MM.1S (cell line): ENCODE measurements around the gene PUM1.

Experiments
- DNase-seq: peaks from one replicate; pipeline ENCODE4 v3.0.0-alpha.2; 2015
- H2AFZ ChIP-seq: fragments of 300-600 bp; sonication (generic); 2 replicates; pipeline ENCODE4 v1.6.0; 2016; ENCODE audit warnings: antibody characterized with exemption, low read length
- H3F3A ChIP-seq: fragments of 300-600 bp; sonication (generic); 2 replicates; pipeline ENCODE4 v1.6.1; 2016; ENCODE audit warnings: mild to moderate bottlenecking, antibody characterized with exemption, low read length, moderate library complexity, mixed read lengths; ENCODE audit not compliant: insufficient read depth
- H3K27ac ChIP-seq: fragments of 300-600 bp; sonication (generic); 2 replicates; pipeline ENCODE4 v1.5.1; 2016; ENCODE audit warnings: mild to moderate bottlenecking, low read length
- H3K27me3 ChIP-seq: fragments of 300-600 bp; sonication (generic); replicated peaks from 2 replicates; pipeline ENCODE4 v1.6.0; 2016; ENCODE audit warnings: low read length; ENCODE audit not compliant: insufficient read depth
- H3K36me3 ChIP-seq: fragments of 300-600 bp; sonication (generic); replicated peaks from 2 replicates; pipeline ENCODE4 v1.6.1; 2016; ENCODE audit warnings: mild to moderate bottlenecking, low read length, mixed read lengths; ENCODE audit not compliant: insufficient read depth
- H3K4me1 ChIP-seq: fragments of 300-600 bp; sonication (generic); 2 replicates; pipeline ENCODE4 v1.6.1; 2016; ENCODE audit warnings: low read length, mixed read lengths
- H3K4me2 ChIP-seq: fragments of 300-600 bp; sonication (generic); 2 replicates; pipeline ENCODE4 v1.6.0; 2016; ENCODE audit warnings: low read depth, low read length
- H3K4me3 ChIP-seq: fragments of 300-600 bp; sonication (generic); 2 replicates; pipeline ENCODE4 v1.5.1; 2016; ENCODE audit warnings: low read length, mixed read lengths
- H3K79me2 ChIP-seq: fragments of 300-600 bp; sonication (generic); 2 replicates; pipeline ENCODE4 v1.6.1; 2016; ENCODE audit warnings: mixed run types, low read length, mixed read lengths
- H3K9ac ChIP-seq: fragments of 300-600 bp; sonication (generic); 2 replicates; pipeline ENCODE4 v1.6.1; 2016; ENCODE audit warnings: low read length, mixed read lengths
- H3K9me2 ChIP-seq: fragments of 300-600 bp; sonication (generic); replicated peaks from 2 replicates; pipeline ENCODE4 v1.6.1; 2016; ENCODE audit warnings: mild to moderate bottlenecking, low read length, mixed read lengths; ENCODE audit not compliant: insufficient read depth
- H3K9me3 ChIP-seq: fragments of 300-600 bp; sonication (generic); replicated peaks from 2 replicates; pipeline ENCODE4 v1.6.1; 2016; ENCODE audit warnings: mild to moderate bottlenecking, low read length, mixed read lengths; ENCODE audit not compliant: insufficient read depth
- H4K20me1 ChIP-seq: fragments of 300-600 bp; sonication (generic); 2 replicates; pipeline ENCODE4 v1.6.1; 2016; ENCODE audit warnings: mild to moderate bottlenecking, low read length, moderate library complexity, mixed read lengths; ENCODE audit not compliant: insufficient read depth
- EZH2 ChIP-seq: fragments of 300-600 bp; sonication (generic); optimal IDR thresholded peaks from 2 replicates; pipeline ENCODE3; 2017; ENCODE audit warnings: low read depth, mild to moderate bottlenecking, antibody characterized with exemption, low read length, mixed read lengths
- EZH2phosphoT487 ChIP-seq: fragments of 300-600 bp; sonication (generic); IDR thresholded peaks from 2 replicates; pipeline ENCODE4 v1.6.1; 2018; ENCODE audit warnings: antibody characterized with exemption, low read length
- TF ChIP-seq, protein P1 (sequence below): fragments of 300-600 bp; sonication (generic); IDR thresholded peaks from 2 replicates; pipeline ENCODE4 v1.5.1; 2016; ENCODE audit warnings: antibody characterized with exemption, low read length, mixed read lengths

Gene PUM1, protein sequence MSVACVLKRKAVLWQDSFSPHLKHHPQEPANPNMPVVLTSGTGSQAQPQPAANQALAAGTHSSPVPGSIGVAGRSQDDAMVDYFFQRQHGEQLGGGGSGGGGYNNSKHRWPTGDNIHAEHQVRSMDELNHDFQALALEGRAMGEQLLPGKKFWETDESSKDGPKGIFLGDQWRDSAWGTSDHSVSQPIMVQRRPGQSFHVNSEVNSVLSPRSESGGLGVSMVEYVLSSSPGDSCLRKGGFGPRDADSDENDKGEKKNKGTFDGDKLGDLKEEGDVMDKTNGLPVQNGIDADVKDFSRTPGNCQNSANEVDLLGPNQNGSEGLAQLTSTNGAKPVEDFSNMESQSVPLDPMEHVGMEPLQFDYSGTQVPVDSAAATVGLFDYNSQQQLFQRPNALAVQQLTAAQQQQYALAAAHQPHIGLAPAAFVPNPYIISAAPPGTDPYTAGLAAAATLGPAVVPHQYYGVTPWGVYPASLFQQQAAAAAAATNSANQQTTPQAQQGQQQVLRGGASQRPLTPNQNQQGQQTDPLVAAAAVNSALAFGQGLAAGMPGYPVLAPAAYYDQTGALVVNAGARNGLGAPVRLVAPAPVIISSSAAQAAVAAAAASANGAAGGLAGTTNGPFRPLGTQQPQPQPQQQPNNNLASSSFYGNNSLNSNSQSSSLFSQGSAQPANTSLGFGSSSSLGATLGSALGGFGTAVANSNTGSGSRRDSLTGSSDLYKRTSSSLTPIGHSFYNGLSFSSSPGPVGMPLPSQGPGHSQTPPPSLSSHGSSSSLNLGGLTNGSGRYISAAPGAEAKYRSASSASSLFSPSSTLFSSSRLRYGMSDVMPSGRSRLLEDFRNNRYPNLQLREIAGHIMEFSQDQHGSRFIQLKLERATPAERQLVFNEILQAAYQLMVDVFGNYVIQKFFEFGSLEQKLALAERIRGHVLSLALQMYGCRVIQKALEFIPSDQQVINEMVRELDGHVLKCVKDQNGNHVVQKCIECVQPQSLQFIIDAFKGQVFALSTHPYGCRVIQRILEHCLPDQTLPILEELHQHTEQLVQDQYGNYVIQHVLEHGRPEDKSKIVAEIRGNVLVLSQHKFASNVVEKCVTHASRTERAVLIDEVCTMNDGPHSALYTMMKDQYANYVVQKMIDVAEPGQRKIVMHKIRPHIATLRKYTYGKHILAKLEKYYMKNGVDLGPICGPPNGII

DNA sequence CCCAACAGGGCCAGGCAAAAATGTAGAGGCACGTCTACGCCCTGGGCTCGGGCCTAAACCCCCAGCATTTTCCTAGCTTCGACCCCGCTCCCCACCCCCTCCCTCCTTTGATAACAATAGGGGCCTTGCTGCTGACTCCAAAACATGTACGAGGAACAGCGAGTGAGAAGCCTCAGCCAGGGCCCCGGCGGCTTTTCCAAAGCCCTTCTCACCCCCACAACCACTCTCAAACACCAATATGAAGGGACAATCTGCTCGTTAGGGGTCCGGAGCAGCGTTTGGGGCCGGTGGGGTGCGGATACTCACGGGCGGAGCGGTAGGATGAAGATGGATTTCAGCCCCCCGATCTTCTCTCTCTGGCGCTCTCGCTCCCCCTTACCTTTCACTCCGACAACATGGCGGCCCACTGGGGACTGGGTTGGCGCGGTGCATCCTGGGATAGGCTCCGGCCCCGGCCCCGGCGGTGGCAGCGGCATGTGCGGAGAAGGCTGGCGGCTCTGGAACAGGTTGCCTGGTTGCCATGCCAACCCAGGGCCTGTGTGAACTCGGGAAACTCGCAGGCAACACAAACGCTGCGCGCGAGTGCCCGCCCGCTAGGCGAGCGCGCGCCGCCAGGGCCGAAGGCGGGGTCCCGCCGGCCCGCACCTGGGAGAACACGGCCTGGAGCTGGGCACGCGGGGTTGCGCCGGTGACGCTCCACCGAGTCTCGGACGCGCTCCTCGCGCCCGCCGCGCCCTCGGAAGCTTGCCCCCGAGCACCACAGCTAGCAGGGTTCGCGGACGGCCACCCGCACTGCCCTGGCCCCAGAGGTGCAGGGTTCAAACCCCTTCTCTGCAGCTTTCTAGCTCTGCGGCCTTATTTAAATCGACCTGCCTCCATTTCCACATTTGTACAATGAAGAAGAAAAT lies at the start of gene PUM1:
TSS of gene PUM1 (minus strand) at position 408 of the 908 bp plus-strand sequence. CDS start 6,151 bp downstream, outside the sequence.
- Histone ChIP-seq H3K4me3 (peak within 1 kb of the TSS; percentile 98), H3K9ac (peak within 1 kb of the TSS; percentile 100), H3K36me3 (no peaks in the 10 kb centered on the region), H2AFZ (peak within 1 kb of the TSS; percentile 97), H3K9me3 (no peaks in the 10 kb centered on the region), H3K27ac (peak within 1 kb of the TSS; percentile 95), H3K79me2 (peaks cover 50% of the 10 kb centered on the region), H3K27me3 (no peaks in the 10 kb centered on the region), H3K9me2 (no peaks in the 10 kb centered on the region), H3F3A (peaks cover 20% of the 10 kb centered on the region), H4K20me1 (peaks cover 35% of the 10 kb centered on the region), H3K4me1 (peaks cover 8% of the 10 kb centered on the region; the same call in 1 of the 2 replicates), H3K4me2 (peak within 1 kb of the TSS; percentile 98)
- no peak for TF ChIP-seq EZH2phosphoT487
- TF ChIP-seq, protein P1, sequence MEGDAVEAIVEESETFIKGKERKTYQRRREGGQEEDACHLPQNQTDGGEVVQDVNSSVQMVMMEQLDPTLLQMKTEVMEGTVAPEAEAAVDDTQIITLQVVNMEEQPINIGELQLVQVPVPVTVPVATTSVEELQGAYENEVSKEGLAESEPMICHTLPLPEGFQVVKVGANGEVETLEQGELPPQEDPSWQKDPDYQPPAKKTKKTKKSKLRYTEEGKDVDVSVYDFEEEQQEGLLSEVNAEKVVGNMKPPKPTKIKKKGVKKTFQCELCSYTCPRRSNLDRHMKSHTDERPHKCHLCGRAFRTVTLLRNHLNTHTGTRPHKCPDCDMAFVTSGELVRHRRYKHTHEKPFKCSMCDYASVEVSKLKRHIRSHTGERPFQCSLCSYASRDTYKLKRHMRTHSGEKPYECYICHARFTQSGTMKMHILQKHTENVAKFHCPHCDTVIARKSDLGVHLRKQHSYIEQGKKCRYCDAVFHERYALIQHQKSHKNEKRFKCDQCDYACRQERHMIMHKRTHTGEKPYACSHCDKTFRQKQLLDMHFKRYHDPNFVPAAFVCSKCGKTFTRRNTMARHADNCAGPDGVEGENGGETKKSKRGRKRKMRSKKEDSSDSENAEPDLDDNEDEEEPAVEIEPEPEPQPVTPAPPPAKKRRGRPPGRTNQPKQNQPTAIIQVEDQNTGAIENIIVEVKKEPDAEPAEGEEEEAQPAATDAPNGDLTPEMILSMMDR = no peak
- peak; percentile 99 for DNase-seq

DNA sequence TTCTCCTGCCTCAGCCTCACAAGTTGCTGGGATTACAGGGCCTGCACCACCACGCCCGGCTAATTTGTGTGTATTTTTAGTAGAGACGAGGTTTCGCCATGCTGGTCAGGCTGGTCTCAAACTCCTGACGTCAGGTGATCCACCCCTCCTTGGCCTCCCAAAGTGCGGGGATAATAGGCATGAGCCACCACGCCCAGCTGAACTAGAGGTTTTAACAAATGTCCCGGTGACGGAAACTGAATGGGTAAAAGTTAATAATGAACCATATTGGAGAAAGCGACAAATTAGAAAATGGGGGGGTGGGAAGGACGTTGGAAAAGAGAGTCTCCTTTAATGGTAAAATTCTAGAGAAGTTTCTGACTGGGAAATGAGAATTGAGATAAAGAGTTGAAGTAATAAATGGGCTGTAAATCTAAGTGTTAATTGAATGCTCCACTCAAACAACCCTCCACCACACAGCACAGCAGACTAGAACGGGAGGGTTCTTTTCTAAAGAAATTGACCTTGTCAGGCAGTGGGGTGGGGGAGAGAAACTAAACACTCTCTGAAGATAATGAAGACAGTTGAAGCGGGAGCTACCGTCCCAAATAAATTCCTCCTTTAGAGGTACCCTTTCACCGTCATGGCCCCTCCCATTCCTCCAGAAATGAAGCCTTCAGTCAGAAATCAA lies 46.9 kb upstream of the PUM1 start:
- no peaks in the 10 kb centered on the region for H3K79me2 ChIP-seq
- no peaks in the 10 kb centered on the region for H3K9me3 ChIP-seq
- H3K9me2 ChIP-seq = no peaks in the 10 kb centered on the region
- TF ChIP-seq, protein P1 = no peak
- TF ChIP-seq EZH2phosphoT487 (no peak), EZH2 (no peak)
- H3K4me2 ChIP-seq = no peak overlapping the region
- H3K4me1 ChIP-seq = no peaks in the 10 kb centered on the region
- H3K9ac ChIP-seq = no peak overlapping the region
- H4K20me1 ChIP-seq = no peaks in the 10 kb centered on the region
- H3K27ac ChIP-seq = no peak overlapping the region
- no peaks in the 10 kb centered on the region for H3K27me3 ChIP-seq
- H3K4me3 ChIP-seq = no peak overlapping the region
- no peak overlapping the region for H2AFZ ChIP-seq
- H3K36me3 ChIP-seq = no peaks in the 10 kb centered on the region
- DNase-seq = no peak
- no peaks in the 10 kb centered on the region for H3F3A ChIP-seq
